H7 (cell line): ENCODE data around the gene FNDC3B. TPM values are rescaled to one million over a fixed set of nuclear protein-coding genes. Genes with fewer than 3 reads are reported as not detected.
"Not testable (repeated sequence)": the region's sequence is repeated elsewhere in the genome, so short reads cannot be mapped to it uniquely, and the experiment has no call there.

ENCODE experiments used
- DNase-seq: peaks from one replicate; pipeline ENCODE4 v3.0.0; 2012
- H3K27me3 ChIP-seq: 2 replicates; pipeline ENCODE4 v1.6.0; 2011; ENCODE audit warnings: mild to moderate bottlenecking, low read length; ENCODE audit not compliant: control insufficient read depth, insufficient read depth
- H3K36me3 ChIP-seq: replicated peaks from 2 replicates; pipeline ENCODE4 v1.5.1; 2011; ENCODE audit warnings: low read length; ENCODE audit not compliant: control insufficient read depth, insufficient read depth
- H3K4me3 ChIP-seq: 2 replicates; pipeline ENCODE4 v1.5.1; 2011; ENCODE audit warnings: low read depth, mild to moderate bottlenecking, control low read depth, low read length, moderate library complexity; ENCODE audit not compliant: insufficient read depth
- total RNA-seq: library from RNA; depleted of rRNA; stranded (reverse); fragments of >200 nt; shearing (Covaris generic); gene quantifications from 2 replicates; pipeline ENCODE4 v1.2.3, GENCODE V29; 2014

Gene FNDC3B
- total RNA-seq, 1 experiment from 2014 or later: 24.2 TPM

DNA sequence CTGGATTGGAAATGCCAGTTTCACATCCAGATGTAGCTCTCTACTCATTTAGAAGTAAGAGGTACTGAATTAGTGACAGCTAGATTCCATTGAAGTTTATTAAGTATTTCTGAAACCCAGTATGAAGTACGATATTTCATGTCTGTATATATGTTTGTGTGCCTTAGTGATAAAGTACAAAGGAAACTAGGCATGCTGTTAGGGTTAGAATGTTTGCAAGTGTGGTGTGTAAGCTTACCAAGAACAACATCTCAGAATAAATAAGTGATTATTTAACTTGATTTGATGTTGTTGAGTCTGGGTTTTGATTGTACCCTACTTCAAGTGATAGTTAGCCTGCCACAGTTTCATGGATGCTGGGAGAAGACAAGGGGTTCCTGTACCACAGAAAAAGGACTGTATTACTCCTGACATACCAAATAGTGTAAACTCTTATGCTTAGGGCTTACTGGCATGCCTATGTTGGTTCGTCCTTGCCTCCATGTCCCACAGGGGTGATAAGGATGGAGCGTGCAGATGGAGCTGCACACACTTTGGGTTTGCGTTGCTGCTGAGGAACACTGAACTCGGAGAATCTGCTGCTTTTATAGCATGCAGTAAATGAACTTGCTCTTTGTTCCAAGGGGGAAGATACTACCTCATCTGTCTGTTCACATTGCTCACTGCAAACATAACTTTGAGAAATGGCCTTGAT lies 43.6 kb downstream of the FNDC3B start:
- DNase-seq: no peak
- H3K27me3 ChIP-seq: no peaks in the 10 kb centered on the region
- H3K4me3 ChIP-seq: no peak overlapping the region
- 0 out of 2 replicates have a peak, but pooled peaks cover 2% of the 10 kb centered on the region for H3K36me3 ChIP-seq

DNA sequence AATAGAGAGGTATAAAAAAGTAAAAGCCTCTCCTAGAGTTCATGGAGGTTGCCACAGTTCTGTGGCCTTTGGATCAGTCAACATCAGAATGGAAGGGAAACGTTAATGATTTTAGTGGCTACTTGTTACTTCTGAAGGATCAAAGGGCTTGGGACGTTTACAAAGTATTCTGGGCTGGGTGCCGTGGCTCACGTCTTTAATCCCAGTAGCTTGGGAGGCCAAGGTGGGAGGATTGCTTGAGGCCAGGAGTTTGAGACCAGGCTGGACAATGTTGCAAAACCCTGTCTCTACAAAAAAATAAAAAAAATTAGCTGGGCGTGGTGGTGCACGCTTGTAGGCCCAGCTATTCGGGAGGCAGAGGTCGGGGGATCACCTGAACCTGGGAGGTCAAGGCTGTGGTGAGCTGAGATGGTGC lies 44.6 kb downstream of the FNDC3B start:
- Histone ChIP-seq H3K36me3 (0 out of 2 replicates have a peak, but pooled peaks cover 2% of the 10 kb centered on the region), H3K4me3 (no peak overlapping the region), H3K27me3 (no peaks in the 10 kb centered on the region)
- DNase-seq: no peak

- no peaks in the 10 kb centered on the region for H3K27me3 ChIP-seq
- no peak for DNase-seq
- 0 out of 2 replicates have a peak, but pooled peaks cover 2% of the 10 kb centered on the region for H3K36me3 ChIP-seq
- H3K4me3 ChIP-seq: no peak overlapping the region
Measured at GRCh38 chr3:172084871-172085556, 45.6 kb downstream of the FNDC3B start.

DNA sequence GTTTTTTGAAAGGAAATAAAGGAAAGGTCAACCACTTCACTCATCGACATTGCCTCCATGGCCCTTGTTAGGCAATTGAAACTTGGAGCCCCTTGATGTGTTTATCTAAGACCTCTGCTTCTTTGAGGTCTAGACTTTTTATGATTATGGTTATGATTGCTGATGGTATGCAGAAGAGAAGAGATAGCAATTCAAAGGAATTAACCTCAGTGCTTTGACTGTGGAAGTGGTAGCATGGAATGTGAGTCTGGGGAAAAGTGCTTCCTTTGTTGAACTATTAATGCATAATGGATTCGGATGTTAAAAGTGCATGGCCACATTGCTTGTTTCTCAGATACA lies 46.1 kb downstream of the FNDC3B start:
- H3K4me3 ChIP-seq: no peak overlapping the region
- H3K27me3 ChIP-seq: no peaks in the 10 kb centered on the region
- H3K36me3 ChIP-seq: 0 out of 2 replicates have a peak, but pooled peaks cover 2% of the 10 kb centered on the region
- no peak for DNase-seq

DNA sequence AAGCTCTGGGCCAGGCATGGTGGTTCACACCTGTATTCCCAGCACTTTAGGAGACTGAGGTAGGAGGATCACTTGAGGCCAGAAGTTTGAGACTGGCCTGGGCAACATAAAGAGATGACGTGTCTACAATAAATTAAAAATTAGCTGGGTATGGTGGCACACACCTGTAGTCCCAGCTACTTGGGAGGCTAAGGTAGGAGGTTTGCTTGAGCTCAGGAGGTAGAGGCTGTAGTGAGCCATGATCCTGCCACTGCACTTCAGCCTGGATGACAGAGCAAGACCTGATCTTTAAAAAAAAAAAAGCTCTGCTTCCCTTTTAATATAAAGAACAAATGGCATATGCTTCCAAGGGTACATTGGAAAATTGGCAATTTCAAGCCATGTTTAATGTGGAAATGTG lies 46.7 kb downstream of the FNDC3B start:
- Histone ChIP-seq H3K36me3 (0 out of 2 replicates have a peak, but pooled peaks cover 2% of the 10 kb centered on the region), H3K4me3 (no peak overlapping the region), H3K27me3 (no peaks in the 10 kb centered on the region)
- DNase-seq: no peak

- DNase-seq: no peak
- no peaks in the 10 kb centered on the region for H3K27me3 ChIP-seq
- H3K4me3 ChIP-seq: no peak overlapping the region
- H3K36me3 ChIP-seq: 0 out of 2 replicates have a peak, but pooled peaks cover 2% of the 10 kb centered on the region
Measured at GRCh38 chr3:172087198-172087597, 47.8 kb downstream of the FNDC3B start.

GRCh38 chr3:172087602-172088580 lies 48.5 kb downstream of the FNDC3B start:
- Histone ChIP-seq H3K36me3 (0 out of 2 replicates have a peak, but pooled peaks cover 2% of the 10 kb centered on the region), H3K27me3 (no peaks in the 10 kb centered on the region), H3K4me3 (no peak overlapping the region)
- DNase-seq: no peak

- no peak for DNase-seq
- Histone ChIP-seq H3K36me3 (no peaks in the 10 kb centered on the region), H3K27me3 (no peaks in the 10 kb centered on the region), H3K4me3 (no peak overlapping the region)
Measured at GRCh38 chr3:172089250-172089649, 49.9 kb downstream of the FNDC3B start.

DNA sequence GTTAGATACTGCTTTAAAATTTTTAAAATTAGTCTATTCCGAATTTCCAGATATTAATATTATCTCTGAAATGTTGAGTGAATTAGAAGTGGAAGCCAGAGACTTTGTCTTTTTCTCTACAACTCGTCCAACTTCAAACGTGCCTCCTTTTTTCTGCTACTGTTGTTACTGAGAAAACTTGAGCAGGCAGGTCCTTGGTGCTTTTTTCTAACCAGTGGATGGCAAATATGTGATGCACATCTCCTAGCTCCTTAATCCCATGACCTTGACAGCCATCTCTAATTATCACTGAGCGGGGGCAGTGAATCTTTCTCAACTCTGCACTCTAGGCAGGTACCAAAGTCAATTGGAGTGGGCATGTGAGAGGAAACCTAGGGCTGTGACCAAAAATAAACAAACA lies 50.7 kb downstream of the FNDC3B start:
- H3K4me3 ChIP-seq: no peak overlapping the region
- DNase-seq: no peak
- no peaks in the 10 kb centered on the region for H3K36me3 ChIP-seq
- no peaks in the 10 kb centered on the region for H3K27me3 ChIP-seq

GRCh38 chr3:172092658-172093057 lies 53.3 kb downstream of the FNDC3B start:
- Histone ChIP-seq H3K4me3 (no peak overlapping the region), H3K27me3 (no peaks in the 10 kb centered on the region)
- DNase-seq: no peak

DNA sequence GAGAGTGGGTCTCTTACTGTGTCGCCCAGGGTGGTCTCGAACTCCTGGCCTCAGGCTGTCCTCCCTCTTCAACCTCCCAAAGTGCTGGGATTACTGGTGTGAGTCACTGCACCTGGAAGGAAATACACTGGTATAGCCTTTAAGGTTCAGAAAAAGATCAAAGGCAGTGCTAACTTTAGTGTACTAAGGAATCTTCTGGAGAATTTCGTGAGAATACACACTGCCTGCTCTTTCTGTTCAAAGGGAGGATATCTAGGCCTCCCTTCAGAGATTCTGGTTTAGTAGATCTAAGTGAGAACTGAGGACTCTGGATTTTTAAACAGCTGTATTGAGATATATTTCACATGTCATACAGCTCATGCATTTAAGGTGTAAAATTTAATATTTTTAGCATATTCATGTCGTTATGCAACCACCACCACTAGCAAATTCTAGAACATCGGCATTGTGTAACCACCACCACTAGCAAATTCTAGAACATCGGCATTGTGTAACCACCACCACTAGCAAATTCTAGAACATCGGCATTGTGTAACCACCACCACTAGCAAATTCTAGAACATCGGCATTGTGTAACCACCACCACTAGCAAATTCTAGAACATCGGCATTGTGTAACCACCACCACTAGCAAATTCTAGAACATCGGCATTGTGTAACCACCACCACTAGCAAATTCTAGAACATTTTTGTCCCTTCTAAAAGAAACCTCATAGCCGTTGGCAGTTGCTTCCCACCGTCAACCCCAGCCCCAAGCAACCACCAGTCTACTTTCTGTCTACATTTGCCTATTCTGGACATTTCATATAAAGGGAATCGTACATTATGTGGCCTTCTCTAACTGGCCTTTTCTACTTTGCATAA lies 54.4 kb downstream of the FNDC3B start:
- not testable (repeated sequence) for H3K27me3 ChIP-seq, H3K36me3 ChIP-seq, DNase-seq, H3K4me3 ChIP-seq

More at GRCh38 chr3:172092658-172093057, 53.3 kb downstream of the FNDC3B start:
- H3K36me3 ChIP-seq: no peaks in the 10 kb centered on the region

DNA sequence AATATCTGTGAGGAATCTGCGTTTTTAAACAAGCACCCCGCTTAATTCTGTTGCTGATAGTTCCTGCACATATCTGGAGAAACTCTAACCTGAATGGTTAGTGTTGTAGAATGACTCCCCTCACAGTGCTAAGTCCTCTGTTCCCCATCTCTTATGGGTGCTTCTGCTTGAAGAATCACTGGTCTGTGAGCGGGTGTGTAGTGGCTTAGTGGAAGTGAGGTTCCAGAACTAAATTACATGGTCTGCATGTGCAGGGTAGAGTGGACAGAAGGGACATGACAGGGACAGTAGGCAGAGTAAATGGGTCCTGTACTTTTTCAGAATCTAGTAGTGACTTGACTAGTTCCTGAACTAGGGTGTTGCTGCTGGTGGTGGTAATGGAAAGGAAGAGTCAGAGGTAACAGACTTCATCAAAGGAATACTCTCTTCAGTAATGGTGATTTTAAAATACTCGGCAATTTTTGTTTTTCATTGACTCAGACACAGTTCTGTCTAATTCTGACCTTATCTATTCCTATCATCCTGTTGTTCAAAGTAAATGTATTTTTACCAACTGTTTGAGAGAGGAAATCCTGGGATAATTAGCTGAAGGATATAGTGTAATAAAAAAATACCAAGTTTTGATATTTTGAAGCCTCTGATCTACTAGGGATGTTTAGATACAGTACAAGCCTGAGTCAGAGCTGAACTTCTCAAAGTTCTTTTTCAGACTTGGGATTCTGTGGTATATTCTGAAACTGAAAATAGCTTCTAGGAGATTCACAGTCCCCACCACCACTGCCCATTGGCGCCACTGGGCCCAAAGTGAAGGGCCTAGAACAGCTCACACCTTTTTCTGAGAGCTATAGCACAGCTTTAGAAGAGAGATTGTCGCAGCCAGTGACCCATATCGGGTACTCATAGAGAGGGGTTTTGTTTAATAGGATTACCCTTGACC lies 55.5 kb downstream of the FNDC3B start:
- no peaks in the 10 kb centered on the region for H3K36me3 ChIP-seq
- H3K4me3 ChIP-seq: no peak overlapping the region
- no peak for DNase-seq
- no peaks in the 10 kb centered on the region for H3K27me3 ChIP-seq

- no peak for DNase-seq
- no peaks in the 10 kb centered on the region for H3K36me3 ChIP-seq
- H3K27me3 ChIP-seq: no peaks in the 10 kb centered on the region
- H3K4me3 ChIP-seq: no peak overlapping the region
Measured at GRCh38 chr3:172096881-172097420, 57.6 kb downstream of the FNDC3B start.
